ENCODE measurements around the gene RNF44. TPM values are rescaled to one million over a fixed set of nuclear protein-coding genes. Genes with fewer than 3 reads are reported as not detected.

Gene RNF44
- total RNA-seq, 1 donor from 2014 or later, result 11.7 TPM

DNA sequence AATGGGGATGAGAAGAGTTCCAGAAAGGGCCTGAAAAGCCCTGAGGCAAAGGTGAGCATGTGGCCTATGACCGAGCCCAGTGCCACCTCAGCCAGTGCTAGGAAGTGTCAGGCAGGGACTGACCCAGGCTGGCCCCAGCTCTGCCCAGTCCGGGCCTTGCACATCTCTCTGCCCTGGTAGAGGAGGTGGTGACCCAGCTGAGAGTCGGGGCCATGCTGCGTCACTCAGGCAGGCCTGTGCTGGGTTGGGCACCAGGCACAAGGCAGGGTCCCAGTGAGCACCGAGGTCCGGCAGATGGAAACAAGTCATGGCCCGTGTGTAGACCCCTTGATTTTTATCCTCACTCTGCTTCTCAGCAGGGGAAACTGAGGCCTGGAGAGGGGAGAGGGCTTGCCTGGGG, 12.7 kb upstream of the RNF44 start:
- Mint-ChIP-seq H3K9me3 (no peaks in the 10 kb centered on the region), H3K27me3 (ENCODE audit: insufficient read depth, low read depth) (peaks cover 11% of the 10 kb centered on the region), H3K27ac (no peak overlapping the region), H3K4me3 (no peak overlapping the region), H3K36me3 (no peaks in the 10 kb centered on the region), H3K4me1 (peaks cover 22% of the 10 kb centered on the region)
- Histone ChIP-seq H3K4me1 (peaks cover 5% of the 10 kb centered on the region), H3K36me3 (no peaks in the 10 kb centered on the region), H3F3A (ENCODE audit: low read depth) (no peaks in the 10 kb centered on the region), H2AFZ (replicated peaks) (no peak overlapping the region), H3K4me2 (no peak overlapping the region), H3K27ac (no peak overlapping the region), H3K4me3 (no peak overlapping the region), H4K20me1 (ENCODE audit: low read depth) (no peaks in the 10 kb centered on the region), H3K9me3 (ENCODE audit: low read depth) (no peaks in the 10 kb centered on the region), H3K79me2 (ENCODE audit: low read depth) (no peaks in the 10 kb centered on the region), H3K9ac (no peak overlapping the region), H3K27me3 (peaks cover 14% of the 10 kb centered on the region)
- no peak for DNase-seq (ENCODE audit: low spot score)
- TF ChIP-seq EZH2 (IDR thresholded peaks at IDR 0.05) (no peak), EZH2phosphoT487 (IDR thresholded peaks at IDR 0.05) (no peak)
- TF ChIP-seq, protein P1, sequence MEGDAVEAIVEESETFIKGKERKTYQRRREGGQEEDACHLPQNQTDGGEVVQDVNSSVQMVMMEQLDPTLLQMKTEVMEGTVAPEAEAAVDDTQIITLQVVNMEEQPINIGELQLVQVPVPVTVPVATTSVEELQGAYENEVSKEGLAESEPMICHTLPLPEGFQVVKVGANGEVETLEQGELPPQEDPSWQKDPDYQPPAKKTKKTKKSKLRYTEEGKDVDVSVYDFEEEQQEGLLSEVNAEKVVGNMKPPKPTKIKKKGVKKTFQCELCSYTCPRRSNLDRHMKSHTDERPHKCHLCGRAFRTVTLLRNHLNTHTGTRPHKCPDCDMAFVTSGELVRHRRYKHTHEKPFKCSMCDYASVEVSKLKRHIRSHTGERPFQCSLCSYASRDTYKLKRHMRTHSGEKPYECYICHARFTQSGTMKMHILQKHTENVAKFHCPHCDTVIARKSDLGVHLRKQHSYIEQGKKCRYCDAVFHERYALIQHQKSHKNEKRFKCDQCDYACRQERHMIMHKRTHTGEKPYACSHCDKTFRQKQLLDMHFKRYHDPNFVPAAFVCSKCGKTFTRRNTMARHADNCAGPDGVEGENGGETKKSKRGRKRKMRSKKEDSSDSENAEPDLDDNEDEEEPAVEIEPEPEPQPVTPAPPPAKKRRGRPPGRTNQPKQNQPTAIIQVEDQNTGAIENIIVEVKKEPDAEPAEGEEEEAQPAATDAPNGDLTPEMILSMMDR (IDR thresholded peaks at IDR 0.05), result no peak

DNA sequence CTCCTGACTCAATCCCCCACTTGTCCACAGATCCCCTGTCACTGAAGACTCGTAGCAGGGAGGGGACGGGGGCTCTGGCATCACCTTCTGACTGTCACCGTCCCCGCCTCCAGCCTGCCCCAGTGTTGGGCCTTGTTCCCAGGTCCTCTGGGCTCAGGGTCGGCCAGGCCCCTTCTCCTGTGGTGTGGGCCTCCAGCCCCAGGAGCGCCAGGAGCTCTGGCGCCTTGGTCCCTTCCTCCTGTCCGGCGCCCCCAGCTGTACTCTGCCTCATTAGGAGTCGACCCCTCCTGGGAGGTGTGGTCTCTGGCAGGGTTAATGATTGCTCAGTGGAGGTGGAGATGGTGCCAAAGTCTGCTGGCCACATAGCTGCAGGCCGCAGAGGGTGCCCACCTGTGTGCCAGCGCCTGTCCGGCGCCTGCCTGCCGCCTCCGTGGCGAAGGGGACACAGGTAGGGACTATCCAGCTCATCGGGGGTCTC, 11.8 kb upstream of the RNF44 start, which contains the start of gene CDHR2:
Gene CDHR2 (plus strand): TSS at position 376 of the 478 bp plus-strand sequence. CDS start 16,011 bp downstream, outside the sequence.
- Histone ChIP-seq H2AFZ (replicated peaks) (no peak within 1 kb of the TSS), H3K36me3 (no peaks in the 10 kb centered on the region), H3K27me3 (peaks cover 23% of the 10 kb centered on the region), H3K4me1 (peaks cover 3% of the 10 kb centered on the region), H3K4me3 (no peak within 1 kb of the TSS), H3K4me2 (no peak within 1 kb of the TSS), H3F3A (ENCODE audit: low read depth) (no peaks in the 10 kb centered on the region), H3K9ac (no peak within 1 kb of the TSS), H3K27ac (no peak within 1 kb of the TSS), H3K9me3 (ENCODE audit: low read depth) (no peaks in the 10 kb centered on the region), H4K20me1 (ENCODE audit: low read depth) (no peaks in the 10 kb centered on the region), H3K79me2 (ENCODE audit: low read depth) (no peaks in the 10 kb centered on the region)
- TF ChIP-seq, protein P1 (IDR thresholded peaks at IDR 0.05), result no peak
- TF ChIP-seq EZH2phosphoT487 (IDR thresholded peaks at IDR 0.05) (no peak), EZH2 (IDR thresholded peaks at IDR 0.05) (no peak)
- Mint-ChIP-seq H3K4me1 (peaks cover 26% of the 10 kb centered on the region), H3K9me3 (no peaks in the 10 kb centered on the region), H3K27ac (no peak within 1 kb of the TSS), H3K36me3 (no peaks in the 10 kb centered on the region), H3K27me3 (ENCODE audit: insufficient read depth, low read depth) (peaks cover 15% of the 10 kb centered on the region), H3K4me3 (no peak within 1 kb of the TSS)
- no peak for DNase-seq (ENCODE audit: low spot score)

DNA sequence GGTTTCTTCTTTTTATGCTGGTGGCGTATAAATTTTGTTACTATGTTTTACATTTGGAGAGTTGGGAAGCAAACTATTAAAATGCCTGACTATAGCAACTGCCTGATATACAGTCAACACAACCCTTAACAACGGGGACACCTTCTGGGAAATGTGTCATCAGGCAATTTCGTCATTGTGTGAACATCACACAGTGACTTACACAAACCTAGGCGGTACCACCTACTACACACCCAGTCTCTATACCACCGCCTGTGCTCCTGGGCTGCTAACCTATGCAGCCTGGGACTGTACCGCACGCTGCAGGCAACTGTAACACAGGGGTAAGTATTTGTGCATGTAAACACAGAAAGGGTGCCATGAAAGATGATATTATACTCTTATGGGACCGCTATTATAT, 10.6 kb upstream of the RNF44 start:
- Mint-ChIP-seq H3K36me3 (no peaks in the 10 kb centered on the region), H3K4me3 (no peak overlapping the region), H3K4me1 (peaks cover 17% of the 10 kb centered on the region)

More for the DNA sequence above, 10.6 kb upstream of the RNF44 start:
- H3K27ac ChIP-seq, result no peak overlapping the region
- no peaks in the 10 kb centered on the region for H3K36me3 ChIP-seq
- DNase-seq (ENCODE audit: low spot score), result no peak
- no peak overlapping the region for H3K9ac ChIP-seq
- no peak overlapping the region for H2AFZ ChIP-seq (replicated peaks)
- no peak overlapping the region for H3K4me2 ChIP-seq
- H4K20me1 ChIP-seq (ENCODE audit: low read depth), result no peaks in the 10 kb centered on the region
- H3K79me2 ChIP-seq (ENCODE audit: low read depth), result no peaks in the 10 kb centered on the region
- Mint-ChIP-seq H3K27me3 (ENCODE audit: insufficient read depth, low read depth) (peaks cover 13% of the 10 kb centered on the region), H3K27ac (no peak overlapping the region), H3K9me3 (no peaks in the 10 kb centered on the region)
- H3K4me1 ChIP-seq, result peaks cover 3% of the 10 kb centered on the region
- H3F3A ChIP-seq (ENCODE audit: low read depth), result peaks cover under 1% of the 10 kb centered on the region
- TF ChIP-seq EZH2phosphoT487 (IDR thresholded peaks at IDR 0.05) (no peak), EZH2 (IDR thresholded peaks at IDR 0.05) (no peak)
- TF ChIP-seq, protein P1 (IDR thresholded peaks at IDR 0.05), result no peak
- H3K9me3 ChIP-seq (ENCODE audit: low read depth), result no peaks in the 10 kb centered on the region
- H3K27me3 ChIP-seq, result peaks cover 33% of the 10 kb centered on the region
- no peak overlapping the region for H3K4me3 ChIP-seq

All from neural progenitor cell (in vitro differentiated cells).